OCI-LY1 (cell line): ENCODE data around the gene SNX7.

ENCODE experiments used
- EZH2 ChIP-seq: fragments of 200-600 bp; sonication (generic), shearing (Covaris generic); IDR thresholded peaks from 2 replicates; pipeline ENCODE4 v1.8.0; 2017; ENCODE audit warnings: borderline replicate concordance, mixed run types, mild to moderate bottlenecking, antibody characterized with exemption, low read length, moderate library complexity, mixed read lengths
- TF ChIP-seq, protein P1 (sequence below): fragments of 200-600 bp; sonication (generic), shearing (Covaris generic); IDR thresholded peaks from 2 replicates; pipeline ENCODE4 v1.5.1; 2017; ENCODE audit warnings: mild to moderate bottlenecking, antibody characterized with exemption, low read length, moderate library complexity, mixed read lengths

DNA sequence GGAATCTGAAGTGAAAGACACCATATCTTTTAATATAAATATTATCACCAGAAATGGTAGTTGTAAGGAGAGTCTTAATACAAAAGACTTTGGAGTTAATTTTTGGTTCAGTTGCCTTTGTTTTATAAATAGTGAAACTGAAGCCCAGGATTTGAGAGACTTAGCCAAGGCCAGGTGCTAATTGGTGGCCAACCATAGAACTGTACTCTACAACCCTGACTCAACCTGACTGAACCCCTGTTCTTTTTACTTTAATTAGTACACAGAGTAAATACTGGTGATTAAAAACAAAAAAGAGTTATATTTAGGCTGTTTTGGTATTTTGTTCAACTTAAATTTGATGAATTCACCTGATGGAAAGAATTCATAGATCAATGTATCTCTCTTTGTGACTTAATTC is 76.3 kb downstream of the SNX7 start:
- TF ChIP-seq, protein P1, sequence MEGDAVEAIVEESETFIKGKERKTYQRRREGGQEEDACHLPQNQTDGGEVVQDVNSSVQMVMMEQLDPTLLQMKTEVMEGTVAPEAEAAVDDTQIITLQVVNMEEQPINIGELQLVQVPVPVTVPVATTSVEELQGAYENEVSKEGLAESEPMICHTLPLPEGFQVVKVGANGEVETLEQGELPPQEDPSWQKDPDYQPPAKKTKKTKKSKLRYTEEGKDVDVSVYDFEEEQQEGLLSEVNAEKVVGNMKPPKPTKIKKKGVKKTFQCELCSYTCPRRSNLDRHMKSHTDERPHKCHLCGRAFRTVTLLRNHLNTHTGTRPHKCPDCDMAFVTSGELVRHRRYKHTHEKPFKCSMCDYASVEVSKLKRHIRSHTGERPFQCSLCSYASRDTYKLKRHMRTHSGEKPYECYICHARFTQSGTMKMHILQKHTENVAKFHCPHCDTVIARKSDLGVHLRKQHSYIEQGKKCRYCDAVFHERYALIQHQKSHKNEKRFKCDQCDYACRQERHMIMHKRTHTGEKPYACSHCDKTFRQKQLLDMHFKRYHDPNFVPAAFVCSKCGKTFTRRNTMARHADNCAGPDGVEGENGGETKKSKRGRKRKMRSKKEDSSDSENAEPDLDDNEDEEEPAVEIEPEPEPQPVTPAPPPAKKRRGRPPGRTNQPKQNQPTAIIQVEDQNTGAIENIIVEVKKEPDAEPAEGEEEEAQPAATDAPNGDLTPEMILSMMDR, result no peak
- TF ChIP-seq EZH2, result no peak
